Cardiac septum (tissue), 1 donor: ENCODE measurements around the gene RASL10B. TPM values are rescaled to one million over a fixed set of nuclear protein-coding genes. Genes with fewer than 3 reads are reported as not detected.

ENCODE experiments used
- DNase-seq: peaks from one replicate; pipeline ENCODE4 v3.0.0-alpha.2; 2020; ENCODE audit warnings: low spot score
- intact Hi-C: fragments of 100-400 bp; cut with DNase I; formaldehyde crosslinking; loops from one replicate; pipeline ENCODE4 v1.14.0; 2022
- total RNA-seq: library from RNA; stranded (reverse); fragmentation: NEBNext Ultra II Directional; extraction: Animal tissue kit (Norgen Biotek cat#: 25700); gene quantifications from one replicate; pipeline ENCODE4 v1.2.1, GENCODE V29; 2021
- donor health status: DM: no; HTN: no; CAD: no.

RASL10B gene
- total RNA-seq, 1 donor from 2014 or later, result 22.0 TPM

DNA sequence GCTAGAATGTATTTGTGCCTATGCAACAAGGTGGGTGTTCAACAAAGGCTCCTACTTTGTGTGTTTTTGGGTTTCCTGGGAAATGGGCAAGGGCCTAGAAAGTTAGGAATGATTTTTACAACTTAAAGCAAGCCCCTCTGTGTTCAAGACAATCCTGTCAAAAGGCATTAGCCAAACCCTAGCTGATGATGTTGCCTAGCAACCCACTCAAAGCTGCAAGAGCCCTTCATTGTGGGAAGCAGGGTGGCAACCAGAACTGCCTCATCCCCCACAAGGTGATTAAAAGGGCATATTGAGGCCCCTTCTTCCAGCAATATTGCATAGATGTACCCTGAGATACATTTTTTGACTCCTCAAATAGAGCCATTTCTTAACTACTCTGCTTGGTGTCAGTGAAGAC is 16.0 kb upstream of the RASL10B start:
- intact Hi-C loops, result no loop called here

DNA sequence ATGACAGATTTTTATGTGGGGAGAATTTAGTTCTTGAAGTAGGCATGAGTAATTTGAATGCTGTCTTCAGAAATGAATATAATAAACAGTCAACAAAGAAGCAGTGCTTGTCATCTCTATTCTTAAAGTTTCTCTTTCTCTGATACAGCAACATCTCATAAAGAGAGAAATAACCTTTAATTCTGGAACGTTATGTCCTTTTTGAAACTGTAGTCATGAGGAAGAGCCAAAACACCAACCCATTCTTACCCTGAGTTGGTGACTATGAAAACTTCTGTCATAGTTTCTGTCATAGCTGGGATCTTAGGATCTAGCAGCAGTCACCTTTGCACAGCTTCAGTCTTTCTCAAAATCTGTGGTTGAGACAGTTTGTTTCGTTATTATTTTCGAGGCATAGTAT is 15.3 kb upstream of the RASL10B start:
- intact Hi-C loops, result no loop called here
- no peak for DNase-seq

More for the DNA sequence above, 16.0 kb upstream of the RASL10B start:
- DNase-seq, result no peak

DNA sequence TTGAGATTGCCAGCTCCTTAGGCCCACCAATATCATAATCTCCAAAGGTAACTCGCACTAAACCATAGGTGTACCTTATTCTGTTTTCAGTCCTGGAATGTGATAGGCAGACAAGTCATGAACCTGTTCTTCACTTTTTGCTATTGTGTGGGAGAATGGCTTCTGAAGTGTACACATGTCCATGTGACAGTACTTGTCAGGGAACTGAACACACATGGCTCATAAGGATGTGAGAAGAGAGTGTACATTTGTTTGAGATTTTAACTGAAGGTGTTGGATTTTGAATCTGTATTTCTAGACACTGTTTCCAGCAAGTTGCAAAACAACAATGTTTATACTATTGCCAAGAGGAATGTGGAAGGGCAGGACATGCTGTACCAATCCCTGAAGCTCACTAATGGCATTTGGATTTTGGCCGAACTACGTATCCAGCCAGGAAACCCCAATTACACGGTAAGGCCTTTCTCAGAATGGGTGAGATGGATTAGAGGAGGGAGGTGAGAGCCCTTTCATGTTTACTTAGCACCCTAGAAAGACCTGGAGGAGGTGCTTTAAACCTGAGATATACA is 14.5 kb upstream of the RASL10B start:
- DNase-seq, result no peak
- intact Hi-C loops, result no loop called here

DNA sequence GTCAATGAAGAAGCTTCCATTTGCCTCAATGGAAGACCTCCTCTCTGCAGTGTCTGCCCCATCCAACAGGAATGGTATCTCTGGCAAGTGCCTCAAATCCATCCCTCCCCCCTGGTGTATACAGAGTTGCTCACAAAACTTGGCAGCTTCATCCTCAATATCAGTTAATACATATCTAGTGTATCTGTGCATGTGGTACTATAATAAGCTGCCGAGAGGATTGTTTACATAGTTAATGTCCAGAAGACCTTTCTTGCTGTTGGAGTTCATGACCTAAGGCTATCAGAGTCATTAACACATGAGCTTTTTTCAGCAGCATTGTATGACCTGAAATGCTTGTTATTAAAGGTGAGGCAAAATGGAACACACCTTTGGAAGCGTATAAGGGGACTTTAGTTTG is 14.0 kb upstream of the RASL10B start:
- intact Hi-C loops, result no loop called here
- no peak for DNase-seq

DNA sequence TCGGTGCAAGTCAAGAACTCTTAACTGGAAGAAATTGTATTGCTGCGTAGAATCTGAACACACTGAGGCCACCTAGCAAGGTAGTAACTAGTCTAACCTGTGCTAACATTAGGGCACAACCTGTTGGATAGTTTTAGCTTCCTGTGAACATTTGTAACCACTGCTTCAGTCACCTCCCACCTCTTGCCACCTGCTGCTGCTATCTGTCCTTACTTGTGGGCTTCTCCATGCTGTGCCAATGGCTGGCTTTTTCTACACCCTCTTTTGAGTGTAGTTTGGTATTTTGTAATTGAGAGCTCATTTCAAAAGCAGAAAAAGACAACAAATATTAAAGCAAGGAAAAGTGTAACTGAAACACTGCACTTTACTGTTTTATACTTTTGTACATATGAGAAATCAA is 7.7 kb upstream of the RASL10B start:
- intact Hi-C loops, result no loop called here
- DNase-seq, result no peak

DNA sequence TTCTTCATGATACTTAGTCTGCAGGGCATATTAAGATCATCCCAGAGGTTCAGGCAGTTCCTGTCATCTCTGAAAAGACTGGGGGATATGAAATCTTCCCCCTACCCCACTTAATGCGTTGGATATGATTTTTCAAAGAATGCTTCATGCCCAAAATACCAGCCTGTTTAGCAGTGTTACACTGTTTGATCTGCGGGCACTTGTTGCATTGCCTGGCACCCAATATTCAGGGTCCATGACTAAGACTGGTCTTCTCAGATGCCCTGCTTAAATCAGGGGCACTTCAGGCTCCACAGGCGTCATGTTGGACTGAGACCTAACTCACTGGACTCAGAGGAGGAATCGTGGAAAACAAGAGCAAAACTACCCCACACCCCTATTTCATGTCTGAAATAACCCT is 6.4 kb upstream of the RASL10B start:
- intact Hi-C loops, result no loop called here
- DNase-seq, result no peak

DNA sequence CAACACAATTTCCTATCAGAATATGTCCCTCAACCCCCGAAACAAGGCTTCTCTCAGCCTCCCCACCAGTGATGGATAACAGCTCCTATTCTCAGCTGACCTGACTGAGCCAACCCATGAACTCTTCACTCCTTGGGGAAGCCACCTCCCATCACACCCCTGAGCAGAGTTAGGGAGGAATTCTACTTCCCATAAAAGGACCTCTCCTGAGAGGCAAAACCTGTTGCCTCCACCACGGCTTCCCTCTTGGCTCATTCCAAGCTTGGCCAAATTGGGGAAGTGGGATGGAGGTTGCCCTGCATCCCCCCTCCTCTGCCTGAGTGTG is 5.7 kb upstream of the RASL10B start:
- intact Hi-C loops, result no loop called here
- DNase-seq, result no peak

DNA sequence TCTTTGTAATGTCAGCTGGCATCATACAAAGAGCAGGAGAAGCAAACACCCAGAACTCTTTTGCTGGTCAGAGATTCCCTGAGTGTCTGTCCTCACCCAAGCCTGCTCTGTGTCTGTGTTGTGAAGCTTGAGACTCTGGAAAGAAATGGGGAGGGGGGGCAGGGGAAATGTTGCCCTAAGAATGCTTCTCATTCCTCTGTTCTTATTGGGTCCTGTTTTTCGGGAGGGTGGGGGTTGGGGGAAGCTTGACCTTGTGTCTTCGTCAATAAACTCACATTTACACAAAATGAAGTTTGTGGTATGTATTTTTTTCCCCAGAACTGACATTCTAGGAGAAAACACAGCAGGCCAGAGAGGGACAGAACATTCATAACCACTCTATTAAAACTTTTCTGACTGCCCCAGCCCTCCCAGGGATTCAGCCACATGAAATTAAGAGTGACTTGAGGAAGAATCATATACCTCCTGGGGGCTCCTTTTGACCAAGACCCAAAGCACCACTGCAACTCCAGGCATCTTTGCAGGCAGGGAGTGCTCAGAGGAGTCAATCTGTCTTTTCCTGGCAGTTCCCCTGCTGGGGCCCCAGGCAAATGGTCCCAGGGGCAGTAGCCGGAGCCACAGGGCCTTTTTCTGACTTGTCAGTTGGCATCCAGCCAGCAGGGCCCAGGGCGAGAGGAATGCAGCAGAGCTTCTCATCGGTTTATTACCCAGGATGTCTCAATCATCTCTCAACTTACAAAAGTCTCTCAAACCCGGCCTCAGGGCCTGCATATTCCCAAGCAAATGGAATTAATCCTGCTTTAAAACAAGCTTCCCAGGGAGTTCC is 5.1 kb upstream of the RASL10B start:
- intact Hi-C loops, result no loop called here
- DNase-seq, result no peak

DNA sequence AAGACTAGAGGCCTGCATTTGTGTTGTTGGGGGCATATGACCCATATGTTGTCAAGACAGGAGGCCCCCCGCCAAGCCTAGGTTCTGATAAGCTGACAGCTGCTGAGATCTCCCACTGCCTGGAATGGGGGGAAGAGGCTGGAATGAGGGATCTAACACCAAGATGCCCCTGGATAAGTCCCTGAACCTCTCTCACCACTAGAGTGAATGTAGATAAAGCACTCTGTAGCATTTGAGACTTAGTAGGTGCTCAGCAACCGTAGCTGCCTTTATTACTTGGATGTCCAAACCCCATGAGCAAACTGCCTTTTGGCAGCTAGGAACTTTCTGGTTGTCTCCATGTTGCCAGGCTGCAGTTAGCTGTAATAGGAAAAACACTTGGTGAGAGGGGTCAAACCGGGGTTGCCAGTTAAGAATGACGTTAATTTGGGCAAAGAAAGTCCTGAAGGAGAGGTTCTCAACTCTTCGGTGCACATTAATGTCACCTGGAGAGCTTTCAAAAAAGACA is 4.4 kb upstream of the RASL10B start:
- intact Hi-C loops, result no loop called here
- no peak for DNase-seq

DNA sequence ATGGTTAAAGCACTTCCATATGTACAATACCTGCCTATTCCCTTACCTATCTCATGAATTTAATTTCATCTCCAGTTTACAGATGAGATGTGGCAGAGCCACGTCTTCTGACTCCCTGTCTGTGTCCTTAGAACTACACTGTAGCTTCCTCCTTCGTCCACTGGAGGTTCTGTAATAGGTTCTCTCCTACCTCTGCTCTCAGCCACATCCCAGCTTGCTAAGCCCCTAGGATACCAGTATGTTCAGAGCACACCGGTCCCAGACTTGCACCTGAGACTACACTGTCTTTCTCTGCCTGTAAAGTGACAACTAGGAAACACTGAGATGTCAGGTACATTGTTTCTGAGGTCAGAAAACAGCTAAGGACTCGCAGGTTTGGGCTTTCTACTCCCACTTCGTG is 3.8 kb upstream of the RASL10B start:
- intact Hi-C loops, result no loop called here
- DNase-seq, result no peak

DNA sequence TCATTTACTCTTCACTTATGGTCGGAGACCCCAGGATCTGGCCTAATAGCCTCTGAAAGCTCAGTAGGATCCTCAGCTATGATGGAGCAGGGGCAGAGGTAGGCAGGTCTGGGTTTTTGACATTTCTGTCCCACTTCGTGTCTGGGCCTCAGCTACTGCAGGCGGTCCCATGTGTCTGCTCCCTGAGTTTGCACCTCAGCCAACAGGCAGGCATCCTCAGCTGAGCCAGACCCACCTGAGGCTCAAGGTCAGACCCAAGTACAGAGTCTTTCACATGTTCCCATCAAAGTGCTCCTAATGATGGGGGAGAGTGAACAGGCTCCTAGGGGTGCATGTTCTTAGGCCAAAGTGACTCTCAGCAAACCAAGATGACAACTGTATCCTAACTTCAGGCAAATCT is 2.9 kb upstream of the RASL10B start:
- intact Hi-C loops, result no loop called here
- DNase-seq, result no peak

DNA sequence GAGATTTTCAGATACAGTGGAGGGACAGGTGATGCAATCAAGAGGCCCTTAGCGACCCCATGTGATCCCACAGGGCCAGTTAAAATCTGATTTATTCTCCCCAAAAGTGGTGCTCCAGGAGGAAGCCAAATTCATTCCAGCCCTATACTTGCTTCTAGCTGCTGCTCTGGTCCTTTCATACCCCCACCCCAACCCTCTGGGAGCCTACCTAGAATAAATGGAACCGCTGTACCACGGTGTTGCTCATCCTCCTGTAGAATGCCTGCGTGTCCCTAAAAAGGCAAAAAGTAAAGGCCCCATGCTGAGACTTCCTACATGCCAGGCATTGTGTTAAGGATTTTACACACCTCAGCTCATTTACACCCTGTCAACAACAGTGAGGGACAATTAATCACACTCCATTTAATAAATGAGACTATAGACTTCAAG is 2.0 kb upstream of the RASL10B start:
- intact Hi-C loops, result no loop called here
- no peak for DNase-seq

DNA sequence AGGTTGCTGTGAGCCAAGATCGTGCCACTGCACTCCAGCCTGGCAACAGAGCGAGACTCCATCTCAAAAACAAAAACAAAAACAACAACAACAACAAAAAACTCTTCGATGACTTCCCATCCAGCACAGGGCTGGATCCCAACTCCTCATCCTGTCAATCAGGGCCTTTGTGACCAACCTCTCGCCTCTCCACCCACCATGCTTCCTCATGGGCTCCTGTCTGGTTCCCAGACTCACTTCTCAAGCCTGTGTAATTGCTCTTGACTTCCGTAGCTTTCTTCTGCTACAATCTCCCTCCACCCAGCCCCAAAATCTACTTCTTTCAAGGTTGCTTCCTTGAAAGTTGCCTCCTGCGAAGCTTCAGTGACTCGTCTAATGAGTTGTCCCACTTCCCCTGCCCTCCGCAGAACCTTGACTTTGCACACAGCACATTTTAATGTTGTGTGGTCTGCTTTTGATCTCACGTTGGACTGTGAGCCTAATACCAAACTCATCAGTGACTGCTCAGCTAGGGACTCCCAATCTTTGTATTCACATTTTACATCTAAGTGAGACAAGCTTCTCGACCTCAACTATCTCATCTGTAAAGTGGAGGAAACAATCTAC is 936 bp upstream of the RASL10B start:
- intact Hi-C loops, result loop anchor here (5.0 kb wide), 2 partner anchors 33 to 118 kb away; no protein-coding TSS in a partner anchor
- DNase-seq, result no peak

DNA sequence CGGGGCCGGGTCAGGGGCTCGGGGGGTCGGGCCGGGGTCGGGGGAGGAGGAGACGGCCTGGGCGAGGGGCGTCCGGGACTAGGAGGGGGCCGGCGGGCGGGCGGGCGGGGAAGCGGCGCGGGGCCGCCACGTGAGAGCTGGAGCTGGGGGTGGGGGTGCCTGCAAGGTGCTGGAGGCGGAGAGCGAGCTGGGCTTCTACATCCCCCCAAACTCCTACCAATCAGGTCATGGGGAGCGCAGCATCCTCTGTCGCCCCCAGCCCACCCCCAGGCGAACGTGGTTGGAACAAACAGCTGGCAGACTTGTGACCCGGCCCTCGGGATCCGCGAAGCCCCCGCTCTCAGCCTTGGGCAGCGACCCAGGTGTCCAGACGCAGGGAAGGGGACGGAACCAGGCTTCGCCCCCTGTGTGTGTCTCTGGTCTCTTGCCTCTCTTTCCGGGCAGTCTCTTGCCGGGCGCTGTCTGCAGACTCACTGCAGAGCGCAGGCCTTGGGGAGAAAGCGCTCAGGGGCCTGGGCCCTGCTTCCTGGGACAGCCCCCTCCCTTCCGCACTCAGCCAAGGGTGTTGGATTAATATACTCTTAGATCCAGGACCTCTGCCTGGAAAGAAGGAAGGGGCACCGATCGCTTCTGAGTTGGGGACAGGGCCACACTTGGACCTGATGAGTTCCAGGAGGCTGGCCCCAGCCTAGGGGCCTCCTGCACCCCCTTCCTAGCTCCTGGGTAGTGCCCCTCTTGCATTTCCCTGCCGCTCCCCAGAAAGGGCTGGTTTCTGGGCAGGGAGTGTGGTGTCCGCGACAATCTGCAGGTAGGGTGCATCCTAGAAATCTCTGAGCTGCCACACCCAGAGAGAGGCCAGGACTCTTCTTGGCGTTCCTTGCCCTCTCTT is 722 bp downstream of the RASL10B start:
- DNase-seq, result peak; percentile 71
- intact Hi-C loops, result loop anchor here (5.0 kb wide), 2 partner anchors 35 to 120 kb away; no protein-coding TSS in a partner anchor

DNA sequence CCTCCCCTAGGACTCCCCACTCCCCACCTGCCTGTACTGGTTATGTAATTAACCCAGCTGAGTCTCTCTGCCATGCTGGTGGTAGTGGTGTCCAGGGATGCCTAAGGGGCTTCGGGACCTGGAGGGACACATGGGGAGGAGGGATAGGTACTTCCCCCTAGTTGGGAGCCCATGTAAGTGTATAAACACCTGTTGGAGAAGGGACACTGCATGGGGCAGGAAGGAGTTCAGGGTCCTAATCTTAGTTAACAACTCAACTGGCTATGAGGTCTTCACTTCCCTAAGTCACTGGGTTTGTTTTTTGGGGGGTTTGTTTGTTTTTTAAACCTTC is 1.3 kb downstream of the RASL10B start:
- intact Hi-C loops, result loop anchor here (5.0 kb wide), 2 partner anchors 35 to 120 kb away; no protein-coding TSS in a partner anchor

DNA sequence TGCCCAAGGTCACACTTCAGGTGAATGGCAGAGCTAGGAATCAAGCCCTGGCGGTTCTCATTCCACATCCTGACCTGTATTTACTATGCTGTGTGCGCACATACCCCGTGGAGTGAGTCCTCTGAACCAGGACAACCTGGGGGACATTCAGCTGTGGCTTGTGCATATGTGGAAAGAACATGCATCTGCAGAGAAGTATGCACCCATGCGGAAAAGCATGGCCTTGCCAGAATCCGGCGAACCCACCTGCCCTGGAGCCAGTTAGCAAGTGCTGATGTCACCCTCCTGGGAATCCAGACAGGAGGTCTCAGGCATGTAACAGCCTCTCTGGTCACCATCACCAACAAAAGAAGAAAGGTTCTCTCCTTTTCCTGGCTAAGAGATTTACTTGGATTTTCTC is 1.9 kb downstream of the RASL10B start:
- peak; percentile 71 for DNase-seq
- intact Hi-C loops, result loop anchor here (5.0 kb wide), 2 partner anchors 36 to 121 kb away; no protein-coding TSS in a partner anchor

More for the DNA sequence above, 1.3 kb downstream of the RASL10B start:
- DNase-seq, result no peak

DNA sequence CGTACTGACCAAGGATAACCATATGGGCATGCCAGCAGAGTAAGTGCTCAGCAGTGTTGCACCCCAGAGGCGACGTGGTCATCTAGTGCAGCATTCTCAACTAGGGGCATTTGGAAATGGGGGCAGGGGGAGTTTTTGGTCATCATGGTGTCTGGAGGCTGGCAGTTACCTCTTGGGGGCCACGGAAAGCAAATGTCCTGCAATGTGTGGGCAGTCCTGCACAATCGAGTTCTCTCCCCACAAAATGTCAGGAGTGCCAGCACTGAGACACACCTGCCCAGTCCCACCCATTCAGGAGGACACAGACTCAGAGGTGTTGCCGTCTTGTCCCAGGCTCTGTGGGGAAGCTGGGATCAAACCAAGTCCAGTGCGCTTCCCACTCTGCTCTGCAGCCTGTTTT is 3.0 kb downstream of the RASL10B start:
- intact Hi-C loops, result loop anchor here (5.0 kb wide), 2 partner anchors 37 to 122 kb away; no protein-coding TSS in a partner anchor

DNA sequence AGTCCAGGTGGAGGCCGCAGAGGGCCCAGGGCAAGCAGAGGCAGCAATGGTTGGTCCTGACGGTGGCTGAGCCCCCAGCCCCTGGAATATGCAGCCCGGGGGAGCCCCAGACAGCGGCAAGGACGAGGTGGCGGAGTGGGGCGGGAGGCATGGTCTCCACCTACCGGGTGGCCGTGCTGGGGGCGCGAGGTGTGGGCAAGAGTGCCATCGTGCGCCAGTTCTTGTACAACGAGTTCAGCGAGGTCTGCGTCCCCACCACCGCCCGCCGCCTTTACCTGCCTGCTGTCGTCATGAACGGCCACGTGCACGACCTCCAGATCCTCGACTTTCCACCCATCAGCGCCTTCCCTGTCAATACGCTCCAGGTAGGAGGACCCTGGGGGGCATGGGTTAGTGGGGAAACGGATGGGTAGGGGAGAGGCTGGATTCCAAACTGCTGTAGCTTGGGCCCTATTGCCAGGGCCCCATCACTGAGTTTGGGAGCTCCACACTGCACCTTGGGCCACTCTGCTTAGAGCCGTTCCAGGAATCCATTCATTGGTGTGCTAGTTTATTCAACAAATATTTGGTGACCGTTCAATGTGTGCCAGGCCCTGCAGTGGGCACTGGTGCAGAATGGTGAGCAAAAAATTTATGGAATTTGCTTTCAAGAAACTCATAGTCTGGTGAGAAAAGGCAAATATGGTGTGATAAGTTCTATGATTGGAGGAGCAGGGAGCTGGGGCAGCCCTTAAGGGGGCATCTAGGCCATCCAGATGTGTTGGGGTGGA is 3.8 kb downstream of the RASL10B start:
- intact Hi-C loops, result no loop called here
- no peak for DNase-seq

More for the DNA sequence above, 3.0 kb downstream of the RASL10B start:
- DNase-seq, result no peak

DNA sequence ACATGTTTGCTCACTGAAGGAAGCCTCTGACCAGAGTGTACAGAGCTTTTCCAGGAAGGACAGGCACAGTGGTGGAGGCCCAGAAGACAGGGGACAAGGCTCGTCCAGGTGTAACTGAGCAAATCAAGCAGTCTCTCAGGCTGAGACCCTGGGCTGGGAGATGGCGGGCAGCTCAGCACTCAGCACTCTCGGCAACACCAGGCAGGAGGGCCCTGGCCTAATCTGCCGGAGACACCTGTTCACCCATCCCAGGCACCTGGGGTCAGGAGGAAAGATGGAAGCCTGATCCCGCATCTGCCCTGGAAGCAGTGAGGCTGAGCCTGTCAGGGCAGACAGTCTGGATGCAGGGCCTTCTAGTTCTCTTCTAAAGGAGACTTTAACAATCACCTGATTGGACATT is 4.8 kb downstream of the RASL10B start:
- intact Hi-C loops, result no loop called here
- DNase-seq, result no peak
